ENCODE measurements around the gene IL4.

GRCh38 chr5:132629230-132629944 lies 44.4 kb upstream of the IL4 start:
- TF ChIP-seq USF1 (CRISPR knock-in tag; IDR thresholded peaks at IDR 0.05) (no peak), CTCF (IDR thresholded peaks at IDR 0.05 in 2 of 3, conservative IDR thresholded peaks at IDR 0.05 in 1 of 3; ENCODE audit: insufficient read depth in 2 of 3, low read depth in 1 of 3, low read length in 3 of 3) (no peak), SMARCB1 (IDR thresholded peaks at IDR 0.05; ENCODE audit: insufficient read length, low read depth) (no peak), HNRNPLL (IDR thresholded peaks at IDR 0.05; ENCODE audit: low read depth, low read length, poor library complexity, severe bottlenecking) (no peak), FOSL1 (tag; conservative IDR thresholded peaks at IDR 0.05) (no peak), SOX6 (IDR thresholded peaks at IDR 0.05) (no peak), ZBTB8A (IDR thresholded peaks at IDR 0.05; ENCODE audit: partially characterized antibody) (no peak), THRA (IDR thresholded peaks at IDR 0.05) (no peak), TAF1 (IDR thresholded peaks at IDR 0.05; ENCODE audit: control insufficient read depth, extremely low read depth, insufficient read depth, low read length, severe bottlenecking) (no peak), ZC3H11A (IDR thresholded peaks at IDR 0.05; ENCODE audit: low read depth, low read length) (no peak), ZBTB33 (CRISPR knock-in tag; IDR thresholded peaks at IDR 0.05) (no peak)

All from K562 (cell line).